Neural crest cell (in vitro differentiated cells): ENCODE data around the gene ACER2. TPM values are rescaled to one million over a fixed set of nuclear protein-coding genes. Genes with fewer than 3 reads are reported as not detected.

ENCODE experiments used
- DNase-seq: peaks from one replicate; pipeline ENCODE4 v3.0.0; 2021; ENCODE audit warnings: low read depth, mixed read lengths, low spot score
- H3K27ac Mint-ChIP-seq: one replicate; pipeline ENCODE4 v1.8.0; 2021; ENCODE audit warnings: mild to moderate bottlenecking, mixed read lengths; ENCODE audit not compliant: unreplicated experiment
- H3K27me3 Mint-ChIP-seq: 2 replicates; pipeline ENCODE4 v1.8.0; 2021; ENCODE audit warnings: low read depth, mild to moderate bottlenecking, mixed read lengths
- H3K36me3 Mint-ChIP-seq: 2 replicates; pipeline ENCODE4 v1.8.0; 2021; ENCODE audit warnings: low read depth, mild to moderate bottlenecking, mixed read lengths
- H3K4me1 Mint-ChIP-seq: 2 replicates; pipeline ENCODE4 v1.8.0; 2021; ENCODE audit warnings: mixed read lengths
- H3K4me3 Mint-ChIP-seq: one replicate; pipeline ENCODE4 v1.8.0; 2021; ENCODE audit warnings: mild to moderate bottlenecking, mixed read lengths
- H3K9me3 Mint-ChIP-seq: 2 replicates; pipeline ENCODE4 v1.8.0; 2021; ENCODE audit warnings: mixed read lengths
- total RNA-seq: library from RNA; stranded (reverse); gene quantifications from 2 replicates; pipeline ENCODE4 v1.2.1, GENCODE V29; 2021
- TF ChIP-seq, protein P1 (sequence below): fragments of 200-600 bp; sonication (generic); conservative IDR thresholded peaks from 2 replicates; pipeline ENCODE4 v1.5.0; 2021; ENCODE audit warnings: antibody characterized with exemption, mild to moderate bottlenecking

ACER2 gene
- total RNA-seq, 1 donor from 2014 or later: 5.6 TPM

DNA sequence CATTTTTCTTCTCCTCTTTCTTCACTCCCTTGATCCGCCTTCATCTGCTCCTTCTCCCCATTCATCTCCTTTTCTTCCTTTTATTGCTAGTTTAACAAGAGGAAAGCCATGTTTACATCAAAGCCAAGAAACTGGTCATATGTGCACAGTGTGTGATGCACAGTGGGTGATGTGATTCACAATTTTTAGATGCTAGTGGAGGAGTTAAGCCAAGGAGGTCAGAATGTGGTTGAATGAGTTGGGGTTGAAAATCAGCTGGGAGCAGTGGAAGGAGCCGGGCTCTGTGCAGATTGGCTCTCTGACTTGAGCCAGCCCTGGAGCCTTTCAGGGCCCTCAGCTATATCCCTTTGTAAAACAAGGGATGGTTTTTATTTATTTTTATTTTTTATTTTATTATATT lies 7.3 kb downstream of the ACER2 start:
- no peak overlapping the region for H3K27ac Mint-ChIP-seq
- no peaks in the 10 kb centered on the region for H3K4me1 Mint-ChIP-seq
- TF ChIP-seq, protein P1, sequence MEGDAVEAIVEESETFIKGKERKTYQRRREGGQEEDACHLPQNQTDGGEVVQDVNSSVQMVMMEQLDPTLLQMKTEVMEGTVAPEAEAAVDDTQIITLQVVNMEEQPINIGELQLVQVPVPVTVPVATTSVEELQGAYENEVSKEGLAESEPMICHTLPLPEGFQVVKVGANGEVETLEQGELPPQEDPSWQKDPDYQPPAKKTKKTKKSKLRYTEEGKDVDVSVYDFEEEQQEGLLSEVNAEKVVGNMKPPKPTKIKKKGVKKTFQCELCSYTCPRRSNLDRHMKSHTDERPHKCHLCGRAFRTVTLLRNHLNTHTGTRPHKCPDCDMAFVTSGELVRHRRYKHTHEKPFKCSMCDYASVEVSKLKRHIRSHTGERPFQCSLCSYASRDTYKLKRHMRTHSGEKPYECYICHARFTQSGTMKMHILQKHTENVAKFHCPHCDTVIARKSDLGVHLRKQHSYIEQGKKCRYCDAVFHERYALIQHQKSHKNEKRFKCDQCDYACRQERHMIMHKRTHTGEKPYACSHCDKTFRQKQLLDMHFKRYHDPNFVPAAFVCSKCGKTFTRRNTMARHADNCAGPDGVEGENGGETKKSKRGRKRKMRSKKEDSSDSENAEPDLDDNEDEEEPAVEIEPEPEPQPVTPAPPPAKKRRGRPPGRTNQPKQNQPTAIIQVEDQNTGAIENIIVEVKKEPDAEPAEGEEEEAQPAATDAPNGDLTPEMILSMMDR: no peak
- H3K9me3 Mint-ChIP-seq: peaks cover 2% of the 10 kb centered on the region
- no peak overlapping the region for H3K4me3 Mint-ChIP-seq
- DNase-seq: no peak
- H3K27me3 Mint-ChIP-seq: no peaks in the 10 kb centered on the region
- peaks cover 10% of the 10 kb centered on the region for H3K36me3 Mint-ChIP-seq

DNA sequence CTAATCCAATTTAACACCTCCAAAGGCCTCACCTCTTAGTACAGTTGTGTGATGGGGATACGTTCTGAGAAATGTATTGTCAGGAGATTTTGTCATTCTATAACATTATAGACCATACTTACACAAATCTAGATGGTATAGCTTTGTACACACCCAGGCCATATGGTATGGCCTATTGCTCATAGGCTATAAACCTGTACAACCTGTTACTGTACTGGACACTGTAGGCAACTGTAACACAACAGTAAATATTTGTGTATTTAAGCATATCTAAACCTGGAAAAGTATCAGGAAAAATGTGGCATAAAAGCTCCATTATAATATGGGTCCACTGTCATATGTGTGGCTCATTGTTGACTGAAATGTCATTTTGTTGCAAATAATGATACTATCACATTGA lies 12.1 kb downstream of the ACER2 start:
- peaks cover 10% of the 10 kb centered on the region for H3K36me3 Mint-ChIP-seq
- DNase-seq: no peak
- H3K4me1 Mint-ChIP-seq: no peaks in the 10 kb centered on the region
- H3K27ac Mint-ChIP-seq: no peak overlapping the region
- TF ChIP-seq, protein P1: no peak
- no peak overlapping the region for H3K4me3 Mint-ChIP-seq
- H3K27me3 Mint-ChIP-seq: no peaks in the 10 kb centered on the region
- peaks cover 2% of the 10 kb centered on the region for H3K9me3 Mint-ChIP-seq

DNA sequence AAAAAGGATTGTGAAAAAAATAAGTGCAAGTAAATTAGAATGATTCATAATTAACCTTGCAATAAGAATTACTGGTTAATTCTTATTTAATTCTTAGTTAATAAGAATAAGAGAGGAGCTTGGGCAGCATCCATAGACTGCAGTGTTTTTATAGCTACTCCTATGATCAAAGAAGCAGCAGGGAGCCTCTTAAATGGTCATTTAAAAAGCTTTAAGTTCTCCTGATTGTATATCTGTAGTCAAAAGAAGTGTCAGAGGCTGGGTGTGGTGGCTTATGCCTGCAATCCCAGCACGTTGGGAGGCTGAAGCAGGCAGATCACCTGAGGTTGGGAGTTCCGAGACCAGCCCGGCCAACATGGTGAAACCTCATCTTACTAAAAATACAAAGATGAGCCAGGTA lies 14.4 kb downstream of the ACER2 start:
- Mint-ChIP-seq H3K36me3 (no peaks in the 10 kb centered on the region), H3K4me1 (no peaks in the 10 kb centered on the region), H3K27ac (no peak overlapping the region), H3K4me3 (no peak overlapping the region), H3K9me3 (peaks cover 2% of the 10 kb centered on the region), H3K27me3 (no peaks in the 10 kb centered on the region)
- TF ChIP-seq, protein P1: no peak
- no peak for DNase-seq

DNA sequence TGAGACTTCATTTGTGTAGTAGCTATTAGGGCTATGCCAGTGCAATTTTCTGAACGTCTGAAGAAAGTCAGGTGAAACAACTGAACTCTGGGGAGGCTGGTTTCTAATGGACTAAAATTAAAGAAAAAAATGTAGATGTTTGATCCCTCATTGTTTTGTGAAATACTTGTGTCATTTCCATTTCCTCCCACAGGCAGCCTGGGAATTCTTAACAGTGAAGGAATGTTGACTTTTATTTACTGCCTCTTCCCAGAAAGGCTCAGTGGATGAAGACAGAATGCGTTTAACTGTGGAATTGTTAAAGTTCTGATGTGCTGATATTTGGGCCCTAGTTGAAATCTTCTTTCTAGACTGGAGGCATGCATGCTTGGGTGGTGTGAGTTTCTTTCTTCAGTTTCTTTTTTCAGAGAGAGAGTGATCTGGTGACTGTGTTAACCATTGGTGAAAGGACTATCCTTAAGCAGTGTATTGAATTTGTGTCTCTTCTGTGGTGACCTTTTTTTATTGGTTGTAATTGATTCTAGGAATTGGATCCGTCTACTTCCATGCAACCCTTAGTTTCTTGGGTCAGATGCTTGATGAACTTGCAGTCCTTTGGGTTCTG lies 15.5 kb downstream of the ACER2 start:
- H3K4me1 Mint-ChIP-seq: no peaks in the 10 kb centered on the region
- H3K9me3 Mint-ChIP-seq: no peaks in the 10 kb centered on the region
- no peaks in the 10 kb centered on the region for H3K36me3 Mint-ChIP-seq
- TF ChIP-seq, protein P1: no peak
- no peak overlapping the region for H3K27ac Mint-ChIP-seq
- DNase-seq: no peak
- no peaks in the 10 kb centered on the region for H3K27me3 Mint-ChIP-seq
- H3K4me3 Mint-ChIP-seq: no peak overlapping the region

DNA sequence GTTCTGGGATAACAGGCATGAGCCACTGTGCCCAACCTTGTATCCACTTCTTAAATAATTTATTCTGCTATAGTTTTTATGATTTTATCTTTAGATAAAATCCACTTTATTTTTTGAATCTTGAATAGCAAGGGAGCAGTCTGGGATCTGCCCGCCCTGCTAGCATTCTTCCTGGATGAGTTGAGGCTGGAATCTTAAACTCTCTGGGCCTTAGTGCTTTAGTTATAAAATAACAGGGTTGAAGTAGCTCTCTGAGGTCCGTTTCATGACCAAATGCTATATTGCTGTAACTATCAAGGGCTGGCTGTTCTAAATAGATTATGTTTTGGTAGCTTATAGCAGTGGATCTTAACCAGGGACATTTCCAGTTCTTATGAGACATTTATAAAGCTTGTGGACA lies 20.8 kb downstream of the ACER2 start:
- TF ChIP-seq, protein P1: no peak
- no peak overlapping the region for H3K4me3 Mint-ChIP-seq
- no peaks in the 10 kb centered on the region for H3K27me3 Mint-ChIP-seq
- H3K4me1 Mint-ChIP-seq: no peaks in the 10 kb centered on the region
- no peak overlapping the region for H3K27ac Mint-ChIP-seq
- no peaks in the 10 kb centered on the region for H3K9me3 Mint-ChIP-seq
- DNase-seq: no peak
- H3K36me3 Mint-ChIP-seq: peaks cover 2% of the 10 kb centered on the region
